Uterus (tissue), 2 donors: ENCODE results near the gene FGFBP1.

ENCODE experiments used
- POLR2A ChIP-seq, 2 donors: fragments of 450-650 bp; IDR thresholded peaks; one replicate each; pipeline ENCODE4 v1.6.1; 2016; ENCODE audit warnings: antibody characterized with exemption in 2 of 2, mild to moderate bottlenecking in 1 of 2, moderate library complexity in 1 of 2
- TF ChIP-seq, protein P1 (sequence below), 4 experiments: fragments of 200-600 bp in 2 of 4; fragments of 450-650 bp in 2 of 4; sonication (generic) in 2 of 4; IDR thresholded peaks; one replicate each; pipeline ENCODE4 v1.5.1; 2016 to 2019; ENCODE audit warnings: antibody characterized with exemption in 4 of 4, mild to moderate bottlenecking in 2 of 4, moderate library complexity in 1 of 4

DNA sequence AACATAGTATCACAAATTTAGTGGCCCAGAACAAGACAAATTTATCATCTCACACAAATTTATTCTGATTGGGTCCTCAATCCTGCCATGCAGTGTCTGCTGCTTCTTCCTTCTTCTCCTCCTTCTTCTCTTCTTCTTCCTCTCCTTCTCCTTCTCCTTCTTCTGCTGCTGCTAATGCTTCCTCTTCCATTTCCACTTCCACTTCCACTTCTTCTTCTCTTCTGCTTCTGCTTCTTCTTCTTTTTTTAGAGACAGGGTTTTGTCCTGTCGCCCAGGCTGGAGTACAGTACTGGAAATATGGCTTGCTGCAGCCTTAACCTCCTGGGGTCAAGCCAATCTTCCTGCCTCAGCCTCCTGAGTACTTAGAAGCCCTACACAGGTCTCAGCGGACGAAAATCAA lies 37.5 kb downstream of the FGFBP1 start:
- no peak for TF ChIP-seq POLR2A (IDR thresholded peaks at IDR 0.05)
- TF ChIP-seq, protein P1, sequence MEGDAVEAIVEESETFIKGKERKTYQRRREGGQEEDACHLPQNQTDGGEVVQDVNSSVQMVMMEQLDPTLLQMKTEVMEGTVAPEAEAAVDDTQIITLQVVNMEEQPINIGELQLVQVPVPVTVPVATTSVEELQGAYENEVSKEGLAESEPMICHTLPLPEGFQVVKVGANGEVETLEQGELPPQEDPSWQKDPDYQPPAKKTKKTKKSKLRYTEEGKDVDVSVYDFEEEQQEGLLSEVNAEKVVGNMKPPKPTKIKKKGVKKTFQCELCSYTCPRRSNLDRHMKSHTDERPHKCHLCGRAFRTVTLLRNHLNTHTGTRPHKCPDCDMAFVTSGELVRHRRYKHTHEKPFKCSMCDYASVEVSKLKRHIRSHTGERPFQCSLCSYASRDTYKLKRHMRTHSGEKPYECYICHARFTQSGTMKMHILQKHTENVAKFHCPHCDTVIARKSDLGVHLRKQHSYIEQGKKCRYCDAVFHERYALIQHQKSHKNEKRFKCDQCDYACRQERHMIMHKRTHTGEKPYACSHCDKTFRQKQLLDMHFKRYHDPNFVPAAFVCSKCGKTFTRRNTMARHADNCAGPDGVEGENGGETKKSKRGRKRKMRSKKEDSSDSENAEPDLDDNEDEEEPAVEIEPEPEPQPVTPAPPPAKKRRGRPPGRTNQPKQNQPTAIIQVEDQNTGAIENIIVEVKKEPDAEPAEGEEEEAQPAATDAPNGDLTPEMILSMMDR (IDR thresholded peaks at IDR 0.05), result no peak
